CD1c-positive myeloid dendritic cell (primary cell): ENCODE data around the gene RANBP3L.
"Not testable (repeated sequence)": the region's sequence is repeated elsewhere in the genome, so short reads cannot be mapped to it uniquely, and the experiment has no call there.

Source experiments
- DNase-seq: peaks from one replicate; pipeline ENCODE4 v3.0.0-alpha.2; 2016; ENCODE audit errors: extremely low spot score

RANBP3L gene, protein sequence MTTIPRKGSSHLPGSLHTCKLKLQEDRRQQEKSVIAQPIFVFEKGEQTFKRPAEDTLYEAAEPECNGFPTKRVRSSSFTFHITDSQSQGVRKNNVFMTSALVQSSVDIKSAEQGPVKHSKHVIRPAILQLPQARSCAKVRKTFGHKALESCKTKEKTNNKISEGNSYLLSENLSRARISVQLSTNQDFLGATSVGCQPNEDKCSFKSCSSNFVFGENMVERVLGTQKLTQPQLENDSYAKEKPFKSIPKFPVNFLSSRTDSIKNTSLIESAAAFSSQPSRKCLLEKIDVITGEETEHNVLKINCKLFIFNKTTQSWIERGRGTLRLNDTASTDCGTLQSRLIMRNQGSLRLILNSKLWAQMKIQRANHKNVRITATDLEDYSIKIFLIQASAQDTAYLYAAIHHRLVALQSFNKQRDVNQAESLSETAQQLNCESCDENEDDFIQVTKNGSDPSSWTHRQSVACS

DNA sequence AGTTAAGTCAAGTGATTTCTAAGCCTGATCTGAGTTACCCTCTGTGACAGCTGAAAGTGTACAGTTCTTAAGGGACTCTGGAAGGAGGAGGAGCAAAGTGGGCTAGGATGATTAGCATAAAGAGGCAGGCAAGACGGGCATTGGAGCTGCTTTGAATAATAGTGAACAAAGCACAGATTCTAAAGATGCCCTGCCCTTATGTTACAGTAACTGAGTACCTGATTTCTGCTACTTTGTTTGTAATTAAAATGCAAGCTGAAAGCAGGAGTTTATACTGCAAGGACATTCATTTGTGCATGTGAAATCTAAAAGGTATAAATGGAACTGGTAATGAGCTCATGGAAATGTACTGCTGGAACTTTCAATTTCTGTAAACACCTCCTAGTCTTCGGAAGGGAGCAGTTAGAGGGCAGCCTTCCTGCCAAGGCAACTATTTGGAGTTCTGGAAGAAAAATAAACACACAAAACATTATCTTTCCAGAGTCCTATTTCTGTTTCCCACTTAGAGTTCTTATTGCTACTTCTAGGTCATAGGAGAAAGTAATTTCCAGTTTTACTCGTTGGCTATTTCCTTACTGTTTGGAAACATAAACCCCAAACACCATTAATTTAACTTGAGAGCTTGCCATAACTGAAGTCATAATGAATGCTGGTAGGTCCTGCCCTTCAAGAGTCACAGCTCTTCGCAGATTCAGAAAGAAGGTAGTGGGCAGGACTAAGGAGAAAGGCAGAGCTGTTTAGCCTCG lies at the start of gene RANBP3L:
RANBP3L (minus strand) TSS at position 45 of the 746 bp plus-strand sequence. CDS start 486 bp downstream, outside the sequence.
- DNase-seq: peak; percentile 6

DNA sequence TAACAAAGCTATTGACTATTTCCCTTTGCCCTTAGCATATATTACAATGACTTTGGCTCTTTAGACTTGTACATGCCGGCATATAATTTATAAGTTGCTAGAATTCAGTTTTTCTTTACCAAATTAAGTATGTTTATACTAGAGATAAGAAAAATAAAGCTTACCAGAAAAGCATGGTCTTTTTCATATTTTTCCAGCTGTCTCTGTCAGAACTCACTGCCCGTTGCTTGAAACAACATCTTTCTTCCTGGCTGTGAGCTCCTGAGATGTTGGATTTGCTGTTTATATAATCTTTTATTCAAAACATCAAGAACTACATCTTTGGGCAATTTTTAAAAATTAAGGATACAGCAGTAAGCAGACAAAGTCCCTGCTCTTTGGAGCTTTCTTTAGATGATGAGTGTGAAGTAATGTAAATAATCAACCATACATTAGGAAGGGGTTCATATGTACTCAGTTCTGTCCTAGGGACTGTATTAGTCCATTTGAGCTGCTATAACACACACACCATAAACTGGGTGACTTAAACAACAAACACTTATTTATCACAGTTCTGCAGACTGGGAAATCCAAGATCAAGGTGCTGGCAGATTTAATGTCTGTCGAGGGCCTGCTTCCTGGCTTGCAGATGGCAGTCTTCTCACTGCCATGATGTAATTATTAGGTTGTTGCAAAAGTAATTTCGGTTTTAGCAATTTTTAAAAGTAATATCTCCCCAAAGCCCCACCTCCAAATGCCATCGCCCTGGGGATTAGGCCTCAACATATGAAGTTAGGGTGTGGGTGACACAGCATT lies 45.4 kb upstream of the RANBP3L start:
- no peak for DNase-seq

DNA sequence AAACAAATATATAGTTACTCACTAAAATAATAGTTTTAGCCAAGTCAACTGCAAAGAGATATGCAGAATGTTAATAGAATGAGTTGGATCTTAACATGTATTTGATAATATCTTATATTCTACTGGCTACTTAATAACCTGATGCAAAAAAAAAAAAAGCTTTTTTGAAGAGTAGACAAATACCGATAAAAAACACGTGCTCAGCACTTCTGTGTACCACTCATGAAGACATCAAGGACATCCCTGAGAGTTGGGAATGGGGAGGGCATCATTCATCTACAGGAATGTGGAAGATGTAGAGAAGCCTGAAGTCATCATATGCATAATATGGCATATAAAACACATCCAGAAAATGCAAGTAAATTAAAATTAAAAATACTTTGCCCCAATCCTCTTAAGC lies 43.2 kb upstream of the RANBP3L start:
- DNase-seq: no peak

DNA sequence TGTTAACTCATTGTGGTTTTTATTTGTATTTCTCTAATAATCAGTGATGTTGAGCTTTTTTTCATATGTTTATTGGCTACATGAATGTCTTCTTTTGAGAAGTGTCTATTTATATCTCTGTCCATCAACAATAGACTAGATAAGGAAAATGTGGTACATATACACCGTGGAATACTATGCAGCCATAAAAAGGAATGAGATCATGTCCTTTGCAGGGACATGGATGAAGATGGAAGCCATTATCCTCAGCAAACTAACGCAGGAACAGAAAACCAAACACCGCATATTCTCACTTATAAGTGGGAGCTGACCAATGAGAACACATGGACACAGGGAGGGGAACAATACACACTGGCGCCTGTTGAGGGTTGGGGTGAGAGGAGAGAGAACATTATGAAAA lies 40.0 kb upstream of the RANBP3L start:
- DNase-seq: not testable (repeated sequence)

DNA sequence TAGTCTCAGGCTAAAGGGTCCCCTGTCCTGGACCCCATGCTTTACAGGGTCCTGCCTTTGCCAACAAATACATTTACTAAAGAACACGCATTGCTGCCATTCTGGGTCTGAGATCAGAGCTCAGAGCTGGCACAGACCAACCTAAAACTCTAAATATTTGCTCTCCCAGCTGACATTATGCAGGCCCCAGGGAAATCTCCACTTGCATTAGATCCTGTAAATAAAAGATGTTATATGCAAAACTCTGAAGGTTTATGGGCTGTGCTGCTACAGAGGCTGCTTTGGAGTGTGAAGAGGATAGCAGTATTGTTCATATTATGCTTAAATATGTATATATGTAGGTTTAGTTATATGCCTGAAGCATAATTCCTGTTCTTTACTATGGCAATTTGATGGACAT lies 35.9 kb upstream of the RANBP3L start:
- no peak for DNase-seq

DNA sequence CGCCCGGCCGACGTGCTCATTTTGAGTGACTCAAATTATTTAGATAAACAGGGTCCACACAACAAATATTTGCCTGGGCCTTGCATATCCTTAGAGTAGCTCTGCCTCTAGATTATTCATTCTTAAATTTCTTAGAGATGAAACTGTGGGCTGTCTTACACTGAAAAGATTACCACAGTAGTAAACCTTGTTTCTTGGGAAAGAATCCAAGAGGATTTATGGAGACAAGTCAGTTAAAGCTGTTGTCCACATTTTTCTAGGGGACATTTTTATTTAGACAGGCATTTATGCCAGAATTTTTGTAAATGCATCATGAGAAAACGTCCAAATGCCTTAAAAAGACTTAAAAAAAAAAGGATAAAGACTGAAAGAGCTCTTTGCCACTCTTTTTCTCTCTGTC lies 32.6 kb upstream of the RANBP3L start:
- no peak for DNase-seq

DNA sequence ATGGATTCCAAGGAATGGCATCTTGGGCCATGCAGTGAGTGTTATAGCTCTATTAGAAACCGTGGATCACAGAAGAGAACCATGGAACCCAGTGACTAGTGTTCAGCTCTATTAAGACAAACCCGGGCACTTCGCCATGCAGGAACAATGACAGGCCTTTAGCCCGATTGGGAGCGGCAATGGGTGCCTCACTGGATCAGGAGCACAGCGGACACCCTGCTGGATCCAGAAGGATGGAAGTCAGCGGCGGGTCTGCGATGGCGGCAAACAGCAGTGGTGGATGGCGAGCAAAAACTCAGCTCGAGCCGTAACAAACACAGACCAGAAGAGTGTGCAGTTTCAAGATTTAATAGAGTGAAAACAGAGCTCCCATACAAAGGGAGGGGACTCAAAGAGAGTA lies 31.0 kb upstream of the RANBP3L start:
- DNase-seq: not testable (repeated sequence)

DNA sequence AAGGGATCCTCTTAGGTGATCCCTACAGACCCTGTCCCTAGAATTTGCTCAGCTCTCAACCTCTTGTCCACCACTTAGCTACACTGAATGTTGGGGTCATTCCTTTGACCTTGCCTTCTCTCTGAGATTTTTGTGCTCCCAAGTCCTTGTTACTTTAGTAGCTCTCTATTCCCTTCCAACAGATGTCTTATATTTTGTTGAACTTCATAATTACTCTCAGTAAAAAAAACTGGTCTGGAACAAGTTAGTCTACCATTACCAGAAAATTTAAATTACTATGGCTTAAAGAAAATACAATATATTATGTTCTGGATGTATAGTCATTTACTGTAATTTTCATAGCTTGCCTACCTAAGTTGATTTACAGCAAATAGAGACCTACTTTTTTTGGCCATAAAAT lies 23.5 kb upstream of the RANBP3L start:
- DNase-seq: no peak

DNA sequence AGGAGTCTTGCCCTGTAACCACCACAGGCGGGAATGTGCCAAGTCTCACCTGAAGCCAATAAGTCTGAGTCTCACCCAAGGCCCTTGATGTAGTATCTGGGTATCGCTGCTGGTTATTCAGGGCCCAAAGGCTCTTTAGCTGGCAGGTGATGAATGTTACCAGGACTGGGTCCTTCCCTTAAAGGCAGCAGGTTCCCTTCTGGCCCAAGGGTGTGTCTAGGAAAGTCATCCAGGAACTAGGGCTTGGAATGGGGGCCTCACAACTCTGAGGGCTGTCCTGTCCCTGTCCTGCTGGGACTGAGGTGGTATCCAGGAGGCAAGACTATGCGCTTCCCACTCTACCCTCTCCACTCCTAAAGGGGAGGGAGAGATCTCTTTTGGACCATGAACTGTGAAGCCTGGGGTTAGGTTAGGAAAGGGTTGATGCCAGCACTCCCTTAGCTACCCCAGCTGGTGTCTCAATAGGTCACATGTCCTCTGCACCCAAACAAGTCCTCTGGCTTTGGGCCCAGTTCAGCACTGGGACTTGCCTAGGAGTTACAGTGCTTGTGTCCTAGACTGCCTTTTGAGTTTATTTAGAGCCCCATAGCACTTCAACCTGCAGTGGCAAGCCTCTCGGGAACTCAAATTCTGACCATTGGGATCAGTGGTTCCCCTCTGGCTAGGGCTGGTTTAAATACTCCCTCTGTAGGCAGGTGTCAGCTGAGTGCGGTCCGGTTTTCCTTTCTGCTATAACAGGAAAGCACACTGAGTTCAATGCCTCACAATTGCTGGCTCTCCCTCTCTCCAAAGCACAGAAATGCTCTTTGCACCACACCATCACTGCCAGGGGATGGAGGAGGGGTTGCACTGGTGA lies 22.5 kb upstream of the RANBP3L start:
- no peak for DNase-seq

DNA sequence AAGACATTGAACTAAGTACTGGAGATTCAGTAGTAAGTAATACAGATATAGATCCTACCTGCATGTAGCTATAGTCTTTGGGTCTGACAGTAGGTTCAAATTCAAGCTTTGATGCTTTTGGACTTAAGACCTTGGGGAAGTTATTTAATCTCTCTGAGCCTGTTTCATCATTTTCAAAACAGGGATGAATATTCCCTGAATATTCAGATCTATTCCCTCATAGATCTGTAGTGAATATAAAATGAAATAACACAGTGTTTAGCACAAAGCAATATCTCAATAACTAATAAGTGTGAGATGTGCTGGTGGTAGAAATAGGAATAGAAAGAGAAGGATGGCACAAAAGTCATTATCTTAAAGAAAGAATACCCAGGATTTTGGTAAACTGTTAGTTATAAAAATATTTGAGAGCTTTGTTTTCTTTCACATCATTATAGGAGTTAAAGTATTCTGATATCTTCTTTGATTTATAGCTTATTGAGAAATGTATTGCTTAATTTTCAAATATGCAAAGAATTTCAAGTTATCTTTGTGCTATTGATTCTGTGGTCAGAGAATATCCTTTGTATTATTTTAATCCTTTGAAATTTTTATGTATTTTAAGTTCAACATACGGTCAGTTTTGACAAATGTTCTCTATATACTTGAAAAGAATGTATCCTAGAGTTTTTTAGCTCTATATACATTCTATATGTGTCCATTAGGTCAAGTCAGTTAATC lies 11.4 kb upstream of the RANBP3L start:
- DNase-seq: no peak

DNA sequence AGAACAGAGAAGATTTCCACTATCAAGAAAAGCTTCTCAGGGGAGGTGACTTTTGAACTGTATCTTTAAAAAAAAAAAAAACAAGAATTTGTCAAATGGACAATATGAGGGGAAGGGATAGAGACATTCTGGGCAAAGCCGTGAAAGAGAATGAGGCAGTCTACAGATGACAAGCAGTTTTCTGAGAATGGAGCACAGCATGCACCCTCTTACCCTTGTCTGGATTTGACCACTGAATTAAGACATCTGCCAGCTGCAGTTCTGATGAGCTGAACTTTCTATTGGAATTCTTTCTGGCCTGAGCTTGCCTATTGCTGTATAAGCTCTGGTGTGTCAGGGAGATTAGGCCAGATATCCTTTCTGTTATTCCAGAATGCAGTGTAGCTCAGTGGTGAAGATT lies 10.3 kb upstream of the RANBP3L start:
- DNase-seq: no peak

DNA sequence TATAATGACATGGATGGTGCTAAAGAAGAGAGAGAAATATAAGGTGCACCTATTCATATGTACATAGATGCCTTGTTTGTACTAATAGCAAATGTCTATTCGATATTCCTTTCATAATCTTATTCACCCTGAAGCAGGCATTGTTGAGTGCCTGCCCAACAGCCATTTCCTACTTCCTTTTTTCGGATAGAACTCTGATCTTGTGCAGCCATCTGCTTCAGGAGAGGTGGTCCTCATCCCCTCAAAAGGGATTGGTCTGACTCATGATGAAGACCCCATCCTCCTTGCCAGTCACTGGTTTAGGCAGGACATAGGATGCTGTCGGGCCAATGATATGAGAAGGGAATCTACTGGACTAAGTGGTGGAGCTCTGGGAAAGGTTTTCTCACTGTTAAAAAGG lies 8.4 kb upstream of the RANBP3L start:
- DNase-seq: no peak

DNA sequence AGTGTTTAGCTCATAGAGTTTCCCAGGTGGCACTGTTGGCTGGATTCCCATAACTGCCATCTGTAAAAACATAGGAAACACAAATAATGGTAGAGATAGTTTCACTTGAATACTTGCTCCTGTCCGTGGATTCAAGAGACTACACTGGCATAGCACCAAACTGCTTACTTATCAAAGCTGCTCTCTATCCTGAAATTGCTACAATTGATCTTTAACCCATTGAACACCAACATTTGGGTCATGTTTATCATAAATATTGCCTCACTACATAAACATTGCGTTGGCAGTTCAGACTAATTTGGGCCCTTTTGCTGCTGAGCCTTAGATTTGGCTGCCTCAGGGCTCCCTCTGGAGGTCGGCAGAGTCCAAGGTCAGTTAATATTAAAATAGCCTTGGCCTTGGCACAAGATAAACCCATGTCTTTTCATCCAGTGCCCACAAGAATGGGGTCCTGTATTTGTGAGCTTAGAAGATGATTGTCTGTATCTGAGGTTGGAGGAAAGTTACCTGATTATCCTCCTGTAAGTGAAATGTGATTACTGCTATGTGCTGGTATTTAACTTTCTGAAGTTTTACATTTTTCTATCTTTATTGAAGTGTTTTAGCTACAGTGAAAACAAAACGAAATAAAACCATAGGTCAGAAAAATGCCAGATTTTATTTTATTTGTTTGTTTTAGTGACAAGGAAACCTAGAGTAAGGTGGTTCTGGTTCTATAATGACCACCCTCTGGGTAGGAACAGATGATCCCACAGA lies 4.0 kb upstream of the RANBP3L start:
- peak; percentile 37 for DNase-seq

DNA sequence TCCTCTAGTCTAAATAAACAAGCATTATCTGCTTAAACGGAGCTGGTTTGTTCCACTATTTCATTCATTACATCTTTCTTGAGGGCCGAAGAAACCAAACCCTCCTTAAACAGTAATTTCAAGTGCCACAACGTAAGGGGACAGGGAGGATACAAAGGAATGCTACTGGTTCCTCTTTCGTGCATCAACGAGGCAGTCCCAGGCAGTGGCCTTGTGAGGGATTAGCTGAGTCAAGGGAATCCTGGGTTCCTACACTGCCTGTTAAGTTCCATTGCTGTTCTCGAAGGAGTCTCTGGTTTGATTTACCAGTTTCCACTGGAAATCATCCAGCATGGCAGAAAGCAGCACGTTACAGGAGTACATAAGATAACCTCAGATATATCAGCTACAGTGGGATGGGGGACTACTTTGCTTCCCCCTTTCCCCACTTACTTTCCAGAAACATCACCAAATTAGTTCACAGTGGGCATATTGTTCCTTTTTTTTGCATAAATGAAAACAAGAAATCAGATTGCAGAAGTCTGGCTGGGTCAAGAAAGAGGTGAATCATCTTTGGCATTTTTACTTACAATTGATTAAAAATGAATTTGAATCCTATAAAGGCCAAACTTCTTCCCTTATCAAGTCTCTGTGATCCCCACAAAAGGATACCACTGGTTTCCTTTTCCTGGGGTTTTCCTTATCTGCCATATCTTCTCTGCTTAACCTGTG lies 2.5 kb upstream of the RANBP3L start:
- DNase-seq: peak; percentile 28

DNA sequence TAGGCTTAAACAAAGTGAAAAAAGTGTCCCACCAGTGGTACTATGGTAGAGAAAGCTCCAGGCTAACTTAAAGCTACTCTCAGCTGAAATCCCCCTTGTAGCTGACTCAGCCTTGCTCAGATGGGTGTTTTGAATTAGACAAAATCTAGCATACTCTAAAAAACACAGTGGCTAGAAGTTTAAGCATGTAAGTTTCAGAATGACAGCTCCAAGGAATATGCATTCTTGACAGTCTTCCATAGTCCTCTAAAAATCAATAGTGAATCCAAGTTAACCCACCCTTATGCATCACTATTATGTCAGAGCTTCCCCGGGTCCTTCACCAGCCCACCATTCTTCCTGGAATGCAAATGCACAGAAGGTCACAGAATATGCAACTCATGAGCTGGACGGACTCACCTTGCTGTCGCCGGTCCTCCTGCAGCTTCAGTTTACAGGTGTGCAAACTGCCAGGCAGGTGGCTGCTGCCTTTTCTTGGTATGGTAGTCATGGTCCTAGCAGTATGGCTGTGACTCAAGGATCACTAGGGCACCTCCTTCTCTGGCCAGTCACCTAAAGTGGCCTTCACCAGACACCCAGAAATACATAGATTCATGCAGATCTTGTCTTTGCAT lies 668 bp downstream of the RANBP3L start:
- DNase-seq: no peak

DNA sequence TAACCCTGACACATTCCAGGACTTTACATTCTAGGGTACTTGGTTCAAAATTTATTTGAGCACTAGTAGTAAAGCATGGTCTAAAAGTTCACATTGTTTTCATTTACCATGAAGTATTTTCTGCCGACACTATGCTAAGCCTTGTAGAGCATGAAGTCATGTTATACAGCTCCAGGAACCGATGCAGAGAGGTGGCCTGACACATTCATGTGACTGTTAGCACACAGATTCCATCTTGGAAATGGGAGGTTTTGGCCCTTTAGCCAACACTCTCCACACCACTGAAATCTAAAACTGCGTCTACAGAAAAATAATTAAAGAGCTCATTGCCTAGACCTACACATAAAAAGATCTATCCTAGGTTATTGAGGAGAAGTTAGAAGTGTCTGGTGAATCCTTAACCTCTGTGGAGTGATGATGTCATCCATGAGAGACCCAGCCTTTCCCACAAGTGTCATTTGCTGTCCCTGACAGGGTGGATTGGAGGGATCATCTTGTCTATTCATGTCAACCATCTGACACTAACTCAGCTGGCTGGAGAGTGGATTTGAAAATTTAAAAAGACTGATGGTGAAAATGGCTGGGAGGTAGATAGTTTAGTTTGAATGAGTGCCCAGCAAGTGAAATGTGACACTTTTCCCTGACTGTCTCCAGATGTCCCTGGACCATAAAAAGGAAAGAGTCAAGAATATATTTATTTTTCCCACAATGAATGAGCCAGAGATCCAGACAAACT lies 1.3 kb downstream of the RANBP3L start:
- no peak for DNase-seq

DNA sequence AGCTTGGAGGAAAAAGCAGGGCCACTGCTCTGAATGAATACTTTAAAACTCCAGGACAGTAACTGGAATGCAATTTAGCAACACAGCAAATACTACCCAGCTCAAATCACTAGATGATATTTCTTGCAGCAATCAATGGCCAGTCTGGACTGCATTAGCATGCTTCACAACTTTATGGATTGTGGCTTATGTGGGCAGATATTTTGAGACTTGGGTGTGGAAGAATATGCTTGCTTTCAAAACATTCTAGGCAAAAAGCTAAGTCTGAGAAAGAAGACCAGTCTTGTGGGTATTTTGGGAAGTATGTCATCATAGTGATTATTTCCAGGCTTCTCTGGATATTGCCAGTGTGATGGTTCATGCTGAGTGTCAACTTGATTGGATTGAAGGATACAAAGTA lies 3.1 kb downstream of the RANBP3L start:
- DNase-seq: no peak

DNA sequence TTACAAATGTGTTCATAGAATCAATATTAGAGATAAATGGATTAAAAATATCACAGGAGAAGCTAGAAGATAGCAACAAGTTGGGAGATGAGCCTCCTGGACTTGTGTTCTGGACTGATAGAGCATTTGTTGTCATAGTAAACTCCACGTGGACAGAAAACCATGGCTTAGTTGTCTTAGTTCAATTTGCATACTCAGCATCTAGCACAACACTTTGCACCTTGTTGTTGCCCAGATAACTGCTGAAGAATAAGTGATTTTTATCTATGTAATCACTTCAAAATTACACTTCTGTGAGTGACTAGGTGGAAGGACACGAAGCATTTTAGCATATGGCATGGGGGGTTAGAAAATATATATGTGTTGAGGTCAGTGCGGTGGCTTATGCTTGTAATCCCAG lies 4.0 kb downstream of the RANBP3L start:
- no peak for DNase-seq
